Spleen (tissue), 11 donors: Measurements from ENCODE around the gene AGTR2. TPM values are rescaled to one million over a fixed set of nuclear protein-coding genes. Genes with fewer than 3 reads are reported as not detected.
"Not testable (repeated sequence)": the region's sequence is repeated elsewhere in the genome, so short reads cannot be mapped to it uniquely, and the experiment has no call there.

Source experiments
- DNase-seq: peaks from one replicate; pipeline ENCODE4 v3.0.0-alpha.2; 2020
- H3K27ac ChIP-seq, 8 donors: fragments of 200-600 bp; sonication (generic) in 7 of 8; 1 replicate in 4 of 8; 2 replicates in 4 of 8; pipeline versions ENCODE4 v1.5.0 to v1.8.0; 2016 to 2021; ENCODE audit warnings: inconsistent platforms in 4 of 8, mild to moderate bottlenecking in 4 of 8, moderate library complexity in 1 of 8
- H3K27me3 ChIP-seq, 7 donors: fragments of 200-600 bp; sonication (generic) in 6 of 7; replicated peaks in 1 of 7; 1 replicate in 4 of 7; 2 replicates in 3 of 7; pipeline versions ENCODE4 v1.5.0 to v1.8.0; 2016 to 2021; ENCODE audit warnings: inconsistent platforms in 3 of 7, mild to moderate bottlenecking in 1 of 7
- H3K36me3 ChIP-seq, 6 donors: fragments of 200-600 bp; sonication (generic) in 5 of 6; 1 replicate in 4 of 6; 2 replicates in 2 of 6; pipeline versions ENCODE4 v1.5.0 to v1.8.0; 2016 to 2021; ENCODE audit warnings: inconsistent platforms in 2 of 6
- H3K4me1 ChIP-seq, 6 donors: fragments of 200-600 bp; sonication (generic) in 5 of 6; 1 replicate in 3 of 6; 2 replicates in 3 of 6; pipeline versions ENCODE4 v1.5.0 to v1.8.0; 2016 to 2021; ENCODE audit warnings: inconsistent platforms in 3 of 6
- H3K4me3 ChIP-seq, 8 donors: fragments of 200-600 bp; sonication (generic) in 7 of 8; 1 replicate in 4 of 8; 2 replicates in 4 of 8; pipeline versions ENCODE4 v1.5.0 to v1.8.0; 2016 to 2021; ENCODE audit warnings: inconsistent platforms in 4 of 8, mild to moderate bottlenecking in 4 of 8, moderate library complexity in 2 of 8
- H3K9me3 ChIP-seq, 8 donors: fragments of 200-600 bp; sonication (generic) in 7 of 8; 1 replicate in 4 of 8; 2 replicates in 4 of 8; pipeline versions ENCODE4 v1.5.0 to v1.8.0; 2016 to 2021; ENCODE audit warnings: inconsistent platforms in 4 of 8
- CTCF ChIP-seq, 11 experiments: fragments of 200-600 bp in 7 of 11; fragments of 450-650 bp in 4 of 11; sonication (generic) in 4 of 11; IDR thresholded peaks in 8 of 11; conservative IDR thresholded peaks in 3 of 11; 1 replicate in 7 of 11; 2 replicates in 4 of 11; pipeline versions ENCODE4 v1.4.0 to v1.8.0; 2016 to 2021; ENCODE audit warnings: antibody characterized with exemption in 11 of 11, inconsistent platforms in 4 of 11, mild to moderate bottlenecking in 1 of 11
- POLR2A ChIP-seq, 3 donors: fragments of 450-650 bp; IDR thresholded peaks; one replicate each; pipeline ENCODE4 v1.5.1; 2017; ENCODE audit warnings: antibody characterized with exemption in 3 of 3, mild to moderate bottlenecking in 1 of 3
- POLR2AphosphoS5 ChIP-seq, 3 donors: sonication (generic); formaldehyde crosslinking; IDR thresholded peaks; one replicate each; pipeline ENCODE4 v1.5.1; 2017; ENCODE audit warnings: antibody characterized with exemption in 3 of 3
- WGBS, 5 donors: extraction: QIAGEN DNeasy Blood & Tissue Kit in 3 of 5; methylation state at CpG; one replicate each; pipeline versions ENCODE4 v1.1.5 to v1.1.7; 2013 to 2018; 5-methylcytosine and 5-hydroxymethylcytosine counted together
- intact Hi-C: fragments of 100-400 bp; cut with DNase I; formaldehyde crosslinking; loops from one replicate; pipeline ENCODE4 v1.15.0; 2023; ENCODE audit warnings: low total_unique reads
- polyA plus RNA-seq, 3 donors: library from polyadenylated mRNA; stranded (reverse); fragments of 200-250 nt; gene quantifications; one replicate each; pipeline ENCODE4 v1.2.1, GENCODE V29; 2013
- total RNA-seq, 7 donors: library from RNA; depleted of rRNA in 3 of 7; stranded (reverse); fragments of >200 nt in 3 of 7; fragmentation: NEBNext Ultra II Directional in 4 of 7; extraction: Animal tissue kit (Norgen Biotek cat#: 25700) in 4 of 7; gene quantifications; one replicate each; pipeline versions ENCODE4 v1.1.0 to v1.2.1, GENCODE V29; 2016 to 2021
- donor health status: healthy with polysubstance abuse.
- donor health status: DM: no; HTN: no; CAD: no; lungs with moderate emphysema.
- donor health status: DM: no; HTN: no; CAD: no.
- donor health status: Bipolar disorder and iron deficiency.
- donor health status: healthy.
- donor health status: DM: no; HTN: no; CAD: no.
- donor health status: DM: yes; HTN: yes; CAD: no.

The AGTR2 gene
- total and polyA plus RNA-seq, 10 donors = not detected

GRCh38 chrX:116198810-116199209, 28.3 kb downstream of the AGTR2 start:
- no peaks in the 10 kb centered on the region for H3K9me3 ChIP-seq
- no peak overlapping the region for H3K4me3 ChIP-seq
- no peak for DNase-seq
- WGBS, 5 donors = 36 to 69% (median 60%) methylated on average over 3 of the region's 3 CpGs
- TF ChIP-seq POLR2A (IDR thresholded peaks at IDR 0.05) = no peak
- no peak for TF ChIP-seq CTCF (IDR thresholded peaks at IDR 0.05 in 8 of 11, conservative IDR thresholded peaks at IDR 0.05 in 3 of 11)
- TF ChIP-seq POLR2AphosphoS5 (IDR thresholded peaks at IDR 0.05) = no peak
- no peaks in the 10 kb centered on the region for H3K36me3 ChIP-seq
- no peaks in the 10 kb centered on the region for H3K4me1 ChIP-seq
- H3K27me3 ChIP-seq = peaks cover 0 to 5% (median 0%) of the 10 kb centered on the region in 7 donors
- no peak overlapping the region for H3K27ac ChIP-seq
- intact Hi-C loops = no loop called here

- Histone ChIP-seq H3K36me3 (no peaks in the 10 kb centered on the region), H3K9me3 (no peaks in the 10 kb centered on the region), H3K4me3 (no peak overlapping the region), H3K27me3 (peaks cover 0 to 5% (median 0%) of the 10 kb centered on the region in 7 donors), H3K27ac (no peak overlapping the region), H3K4me1 (no peaks in the 10 kb centered on the region)
- DNase-seq = no peak
- WGBS, 5 donors = 3 to 8% (median 5%) methylated on average over 3 of the region's 3 CpGs
- intact Hi-C loops = no loop called here
- TF ChIP-seq CTCF (IDR thresholded peaks at IDR 0.05 in 8 of 11, conservative IDR thresholded peaks at IDR 0.05 in 3 of 11) (peak in 8 of 11 experiments; percentile 9 to 56 (median 32)), POLR2AphosphoS5 (IDR thresholded peaks at IDR 0.05) (no peak), POLR2A (IDR thresholded peaks at IDR 0.05) (no peak)
Measured at GRCh38 chrX:116204932-116205331, 34.4 kb downstream of the AGTR2 start.

GRCh38 chrX:116213262-116213661, 42.7 kb downstream of the AGTR2 start:
- Histone ChIP-seq H3K27ac (no peak overlapping the region), H3K4me3 (no peak overlapping the region), H3K36me3 (no peaks in the 10 kb centered on the region), H3K4me1 (no peaks in the 10 kb centered on the region), H3K27me3 (no peaks in the 10 kb centered on the region), H3K9me3 (peaks cover 0 to 10% (median 0%) of the 10 kb centered on the region in 8 donors)
- DNase-seq = no peak
- TF ChIP-seq POLR2A (IDR thresholded peaks at IDR 0.05) (no peak), CTCF (IDR thresholded peaks at IDR 0.05 in 8 of 11, conservative IDR thresholded peaks at IDR 0.05 in 3 of 11) (no peak), POLR2AphosphoS5 (IDR thresholded peaks at IDR 0.05) (no peak)
- intact Hi-C loops = no loop called here

GRCh38 chrX:116217080-116217479, 46.5 kb downstream of the AGTR2 start:
- H3K27ac ChIP-seq, H3K4me1 ChIP-seq, H3K9me3 ChIP-seq, H3K27me3 ChIP-seq, DNase-seq, intact Hi-C loops, H3K4me3 ChIP-seq, H3K36me3 ChIP-seq: not testable (repeated sequence)
- WGBS, 5 donors = 78 to 98% (median 90%) methylated on average over 2 of the region's 2 CpGs
